MM.1S (cell line): ENCODE data around the gene SLC49A3.

Experiments used
- DNase-seq: peaks from one replicate; pipeline ENCODE4 v3.0.0-alpha.2; 2015
- H2AFZ ChIP-seq: fragments of 300-600 bp; sonication (generic); 2 replicates; pipeline ENCODE4 v1.6.0; 2016; ENCODE audit warnings: antibody characterized with exemption, low read length
- H3F3A ChIP-seq: fragments of 300-600 bp; sonication (generic); 2 replicates; pipeline ENCODE4 v1.6.1; 2016; ENCODE audit warnings: mild to moderate bottlenecking, antibody characterized with exemption, low read length, moderate library complexity, mixed read lengths; ENCODE audit not compliant: insufficient read depth
- H3K27ac ChIP-seq: fragments of 300-600 bp; sonication (generic); 2 replicates; pipeline ENCODE4 v1.5.1; 2016; ENCODE audit warnings: mild to moderate bottlenecking, low read length
- H3K27me3 ChIP-seq: fragments of 300-600 bp; sonication (generic); replicated peaks from 2 replicates; pipeline ENCODE4 v1.6.0; 2016; ENCODE audit warnings: low read length; ENCODE audit not compliant: insufficient read depth
- H3K36me3 ChIP-seq: fragments of 300-600 bp; sonication (generic); replicated peaks from 2 replicates; pipeline ENCODE4 v1.6.1; 2016; ENCODE audit warnings: mild to moderate bottlenecking, low read length, mixed read lengths; ENCODE audit not compliant: insufficient read depth
- H3K4me1 ChIP-seq: fragments of 300-600 bp; sonication (generic); 2 replicates; pipeline ENCODE4 v1.6.1; 2016; ENCODE audit warnings: low read length, mixed read lengths
- H3K4me2 ChIP-seq: fragments of 300-600 bp; sonication (generic); 2 replicates; pipeline ENCODE4 v1.6.0; 2016; ENCODE audit warnings: low read depth, low read length
- H3K4me3 ChIP-seq: fragments of 300-600 bp; sonication (generic); 2 replicates; pipeline ENCODE4 v1.5.1; 2016; ENCODE audit warnings: low read length, mixed read lengths
- H3K79me2 ChIP-seq: fragments of 300-600 bp; sonication (generic); 2 replicates; pipeline ENCODE4 v1.6.1; 2016; ENCODE audit warnings: mixed run types, low read length, mixed read lengths
- H3K9ac ChIP-seq: fragments of 300-600 bp; sonication (generic); 2 replicates; pipeline ENCODE4 v1.6.1; 2016; ENCODE audit warnings: low read length, mixed read lengths
- H3K9me2 ChIP-seq: fragments of 300-600 bp; sonication (generic); replicated peaks from 2 replicates; pipeline ENCODE4 v1.6.1; 2016; ENCODE audit warnings: mild to moderate bottlenecking, low read length, mixed read lengths; ENCODE audit not compliant: insufficient read depth
- H3K9me3 ChIP-seq: fragments of 300-600 bp; sonication (generic); replicated peaks from 2 replicates; pipeline ENCODE4 v1.6.1; 2016; ENCODE audit warnings: mild to moderate bottlenecking, low read length, mixed read lengths; ENCODE audit not compliant: insufficient read depth
- H4K20me1 ChIP-seq: fragments of 300-600 bp; sonication (generic); 2 replicates; pipeline ENCODE4 v1.6.1; 2016; ENCODE audit warnings: mild to moderate bottlenecking, low read length, moderate library complexity, mixed read lengths; ENCODE audit not compliant: insufficient read depth
- CTCF ChIP-seq: fragments of 300-600 bp; sonication (generic); IDR thresholded peaks from 2 replicates; pipeline ENCODE4 v1.5.1; 2016; ENCODE audit warnings: antibody characterized with exemption, low read length, mixed read lengths
- EZH2 ChIP-seq: fragments of 300-600 bp; sonication (generic); optimal IDR thresholded peaks from 2 replicates; pipeline ENCODE3; 2017; ENCODE audit warnings: low read depth, mild to moderate bottlenecking, antibody characterized with exemption, low read length, mixed read lengths
- EZH2phosphoT487 ChIP-seq: fragments of 300-600 bp; sonication (generic); IDR thresholded peaks from 2 replicates; pipeline ENCODE4 v1.6.1; 2018; ENCODE audit warnings: antibody characterized with exemption, low read length

Gene SLC49A3

DNA sequence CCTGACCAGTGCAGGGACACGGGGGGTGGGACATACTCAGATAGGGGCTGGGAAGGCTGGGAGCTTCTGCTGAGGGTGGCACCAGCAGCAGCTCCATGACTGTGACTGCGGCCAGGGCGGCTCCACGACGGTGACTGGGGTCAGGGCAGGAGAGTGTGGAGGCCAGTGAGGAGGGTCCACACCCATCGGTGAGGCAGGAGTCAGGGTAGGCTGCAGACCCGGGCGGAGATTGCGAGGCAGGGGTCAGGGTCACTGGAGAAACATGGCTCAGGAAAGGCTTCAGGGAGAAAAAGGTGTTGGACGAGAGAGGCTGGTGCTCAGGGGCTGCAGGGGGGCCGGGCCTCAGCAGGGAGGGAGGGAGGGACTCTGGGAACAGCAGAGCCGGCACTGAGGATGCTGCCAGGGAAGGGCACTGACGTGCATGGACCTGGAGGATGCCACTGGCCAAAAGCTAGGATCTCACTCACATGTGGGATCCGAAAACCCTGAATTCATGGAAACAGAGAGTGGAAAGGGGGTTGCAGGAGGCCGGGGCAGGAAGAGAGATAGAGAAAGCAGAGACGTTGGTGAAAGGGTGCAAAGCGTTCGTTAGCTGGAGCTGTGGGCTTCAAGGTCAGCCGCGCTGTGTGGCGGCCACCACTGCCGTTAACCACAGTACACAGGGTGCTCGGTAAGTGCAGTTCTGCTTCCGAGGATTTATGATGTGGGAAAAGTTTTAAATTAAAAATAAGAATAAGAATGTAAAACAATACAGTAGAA lies 36.9 kb downstream of the SLC49A3 start:
- no peaks in the 10 kb centered on the region for H3K9me2 ChIP-seq
- H3K9ac ChIP-seq, result no peak overlapping the region
- H3K9me3 ChIP-seq, result no peaks in the 10 kb centered on the region
- H3K36me3 ChIP-seq, result no peaks in the 10 kb centered on the region
- H2AFZ ChIP-seq, result no peak overlapping the region
- no peaks in the 10 kb centered on the region for H3K79me2 ChIP-seq
- no peaks in the 10 kb centered on the region for H3K4me1 ChIP-seq
- DNase-seq, result no peak
- TF ChIP-seq CTCF, result no peak
- H3K27me3 ChIP-seq, result no peaks in the 10 kb centered on the region
- no peaks in the 10 kb centered on the region for H3F3A ChIP-seq
- no peak overlapping the region for H3K4me2 ChIP-seq
- H3K27ac ChIP-seq, result no peak overlapping the region
- H3K4me3 ChIP-seq, result no peak overlapping the region
- H4K20me1 ChIP-seq, result no peaks in the 10 kb centered on the region

DNA sequence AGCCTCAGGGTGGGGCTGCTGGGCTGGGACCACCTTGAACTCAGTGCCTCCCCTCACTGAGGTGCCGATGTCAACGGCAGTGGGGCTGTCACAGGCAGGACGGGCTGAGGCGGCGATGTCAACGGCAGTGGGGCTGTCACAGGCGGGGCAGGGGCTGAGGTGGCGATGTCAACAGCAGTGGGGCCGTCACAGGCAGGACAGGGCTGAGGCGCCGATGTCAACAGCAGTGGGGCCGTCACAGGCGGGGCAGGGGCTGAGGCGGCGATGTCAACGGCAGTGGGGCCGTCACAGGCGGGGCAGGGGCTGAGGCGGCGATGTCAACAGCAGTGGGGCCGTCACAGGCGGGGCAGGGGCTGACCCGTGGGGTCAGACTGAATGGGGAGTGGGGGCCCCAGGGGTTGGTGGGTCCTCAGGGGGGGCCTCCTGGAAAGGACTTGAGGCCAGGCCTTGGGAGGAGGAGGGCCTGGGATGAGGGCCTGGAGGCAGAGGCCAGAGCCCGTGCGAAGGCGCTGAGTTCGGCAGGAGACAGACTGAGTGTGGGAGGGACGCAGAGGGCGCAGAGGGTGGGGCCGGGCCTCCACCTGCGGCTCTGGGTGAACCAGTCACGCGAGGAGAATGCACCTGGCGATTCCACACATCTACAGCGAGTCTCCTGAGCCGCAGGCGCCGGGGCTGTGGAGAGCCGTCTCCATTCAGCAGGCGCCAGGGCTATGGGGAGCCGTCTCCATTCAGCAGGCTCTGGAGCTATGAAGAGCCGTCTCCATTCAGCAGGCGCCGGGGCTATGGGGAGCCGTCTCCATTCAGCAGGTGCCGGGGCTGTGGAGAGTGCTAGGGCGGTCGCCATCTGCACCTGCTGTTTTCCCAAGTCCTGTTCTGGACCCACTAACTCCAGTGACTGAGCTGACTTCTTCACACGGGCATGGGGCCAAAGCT lies 37.7 kb downstream of the SLC49A3 start:
- Histone ChIP-seq H3K4me1 (no peaks in the 10 kb centered on the region), H3K4me2 (no peak overlapping the region), H3K27me3 (no peaks in the 10 kb centered on the region), H3F3A (no peaks in the 10 kb centered on the region), H3K4me3 (no peak overlapping the region), H3K9me2 (no peaks in the 10 kb centered on the region), H2AFZ (no peak overlapping the region), H3K9ac (no peak overlapping the region), H3K79me2 (no peaks in the 10 kb centered on the region), H3K9me3 (no peaks in the 10 kb centered on the region), H3K36me3 (no peaks in the 10 kb centered on the region), H4K20me1 (no peaks in the 10 kb centered on the region), H3K27ac (no peak overlapping the region)
- DNase-seq, result no peak
- TF ChIP-seq EZH2phosphoT487 (no peak), EZH2 (no peak), CTCF (no peak)

DNA sequence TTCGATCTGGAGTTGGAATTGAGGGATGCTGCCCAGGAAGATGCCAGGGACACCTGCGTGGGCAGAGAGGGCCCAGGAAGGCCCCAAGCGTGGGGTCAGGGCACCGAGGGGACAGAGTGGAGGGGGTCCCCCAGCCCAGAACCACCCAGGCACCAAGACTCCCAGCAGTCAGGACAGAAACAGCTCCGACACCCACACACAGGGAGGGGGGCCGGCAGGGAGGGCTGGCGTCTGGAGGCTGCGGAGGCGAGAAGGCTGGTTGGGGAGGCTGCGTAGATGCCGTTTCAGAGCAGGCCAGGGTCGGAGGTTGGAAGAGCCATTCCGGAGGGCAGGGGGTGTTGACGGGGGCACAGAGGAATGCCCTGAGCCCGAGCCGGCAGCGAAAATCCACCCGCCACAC lies 38.5 kb downstream of the SLC49A3 start:
- Histone ChIP-seq H4K20me1 (no peaks in the 10 kb centered on the region), H3K9me2 (no peaks in the 10 kb centered on the region), H2AFZ (no peak overlapping the region), H3K4me1 (no peaks in the 10 kb centered on the region), H3K27me3 (no peaks in the 10 kb centered on the region), H3K27ac (no peak overlapping the region), H3K9ac (no peak overlapping the region), H3K4me2 (no peak overlapping the region), H3K79me2 (no peaks in the 10 kb centered on the region), H3F3A (no peaks in the 10 kb centered on the region), H3K36me3 (no peaks in the 10 kb centered on the region), H3K9me3 (no peaks in the 10 kb centered on the region), H3K4me3 (no peak overlapping the region)
- TF ChIP-seq EZH2phosphoT487, result no peak
- no peak for TF ChIP-seq EZH2
- no peak for TF ChIP-seq CTCF
- no peak for DNase-seq
